ENCODE data around the gene ALDH3B2.
A peak's percentile ranks its signal among the peaks of the same experiment; 100 is the strongest.
"Not testable (repeated sequence)": the region's sequence is repeated elsewhere in the genome, so short reads cannot be mapped to it uniquely, and the experiment has no call there.

Gene ALDH3B2, protein sequence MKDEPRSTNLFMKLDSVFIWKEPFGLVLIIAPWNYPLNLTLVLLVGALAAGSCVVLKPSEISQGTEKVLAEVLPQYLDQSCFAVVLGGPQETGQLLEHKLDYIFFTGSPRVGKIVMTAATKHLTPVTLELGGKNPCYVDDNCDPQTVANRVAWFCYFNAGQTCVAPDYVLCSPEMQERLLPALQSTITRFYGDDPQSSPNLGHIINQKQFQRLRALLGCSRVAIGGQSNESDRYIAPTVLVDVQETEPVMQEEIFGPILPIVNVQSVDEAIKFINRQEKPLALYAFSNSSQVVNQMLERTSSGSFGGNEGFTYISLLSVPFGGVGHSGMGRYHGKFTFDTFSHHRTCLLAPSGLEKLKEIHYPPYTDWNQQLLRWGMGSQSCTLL

GRCh38 chr11:67674442-67674871 lies at the start of gene ALDH3B2:
Gene ALDH3B2 (minus strand): TSS chr11:67674623. CDS start chr11:67666935, 7,688 bp downstream.
- DNase-seq (ENCODE audit: low spot score), result no peak

DNA sequence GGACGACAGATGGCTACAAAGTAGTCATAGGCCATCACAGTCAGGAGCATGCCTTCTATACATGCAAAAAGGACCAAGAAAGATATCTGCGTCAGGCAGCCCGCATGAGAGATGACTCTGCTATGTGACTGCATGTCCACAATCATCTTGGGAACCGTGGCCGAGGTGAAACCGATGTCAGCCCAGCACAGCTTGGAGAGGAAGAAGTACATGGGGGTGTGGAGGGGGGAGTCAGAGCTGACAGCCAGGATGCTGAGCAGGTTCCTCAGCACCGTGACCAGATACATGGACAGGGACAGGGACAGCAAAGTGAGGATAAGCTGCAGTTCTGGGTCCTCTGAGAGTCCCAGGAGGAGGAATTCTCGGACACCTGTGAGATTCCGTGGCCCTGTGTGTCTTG lies 48.6 kb upstream of the ALDH3B2 start:
- DNase-seq (ENCODE audit: low spot score), result not testable (repeated sequence)

GRCh38 chr11:67716226-67716625 lies 41.8 kb upstream of the ALDH3B2 start:
- not testable (repeated sequence) for DNase-seq (ENCODE audit: low spot score)

DNA sequence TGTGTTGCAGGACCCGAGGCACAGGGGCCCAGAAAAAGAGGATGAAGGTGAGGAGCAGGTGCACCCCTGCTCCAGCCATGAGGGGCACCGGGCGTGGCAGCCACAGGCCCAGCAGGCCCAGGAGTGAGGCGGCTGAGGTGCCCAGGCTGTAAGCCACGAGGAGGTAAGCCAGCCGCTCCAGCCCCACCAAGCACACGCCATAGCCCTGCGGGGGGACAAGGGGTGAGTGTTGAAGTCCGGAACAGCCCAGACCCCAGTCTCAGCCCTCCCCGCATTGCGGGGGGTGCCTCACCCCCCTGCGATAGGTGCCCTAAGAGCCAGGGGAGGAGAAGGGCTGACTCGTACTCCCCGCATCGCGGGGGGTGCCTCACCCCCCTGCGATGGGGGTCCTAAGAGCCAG lies 41.4 kb upstream of the ALDH3B2 start:
- DNase-seq (ENCODE audit: low spot score), result not testable (repeated sequence)

DNA sequence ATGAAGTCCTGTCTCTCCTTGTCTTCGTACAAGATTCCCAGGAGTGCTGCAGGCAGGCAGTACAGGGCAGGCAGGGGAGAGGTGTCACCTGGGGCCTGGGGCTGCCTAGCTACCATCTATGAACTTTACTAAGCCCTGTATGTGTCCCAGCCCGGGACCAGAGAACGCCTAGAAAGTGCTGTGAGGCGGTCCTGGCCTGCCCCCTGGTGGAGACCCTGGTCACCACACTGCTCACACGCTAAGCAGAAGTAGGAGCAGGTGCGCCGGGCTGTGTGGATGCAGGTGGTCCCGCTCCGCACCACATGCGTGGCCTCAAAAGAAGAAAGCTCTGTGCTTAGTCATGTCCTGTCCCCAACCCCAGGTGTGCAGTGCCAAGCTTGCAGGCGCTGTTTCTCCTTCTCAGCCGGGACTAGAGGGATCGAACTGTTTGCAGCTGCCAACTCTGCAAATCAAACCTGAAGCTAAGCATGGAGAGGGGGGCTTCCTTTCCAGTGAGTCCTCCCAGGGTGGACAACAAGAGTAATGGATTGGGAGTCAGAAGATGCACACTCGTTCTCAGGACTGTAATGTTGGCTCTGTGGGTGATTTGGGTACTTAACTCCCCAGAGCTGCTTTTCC lies 39.6 kb upstream of the ALDH3B2 start:
- DNase-seq (ENCODE audit: low spot score), result not testable (repeated sequence)

DNA sequence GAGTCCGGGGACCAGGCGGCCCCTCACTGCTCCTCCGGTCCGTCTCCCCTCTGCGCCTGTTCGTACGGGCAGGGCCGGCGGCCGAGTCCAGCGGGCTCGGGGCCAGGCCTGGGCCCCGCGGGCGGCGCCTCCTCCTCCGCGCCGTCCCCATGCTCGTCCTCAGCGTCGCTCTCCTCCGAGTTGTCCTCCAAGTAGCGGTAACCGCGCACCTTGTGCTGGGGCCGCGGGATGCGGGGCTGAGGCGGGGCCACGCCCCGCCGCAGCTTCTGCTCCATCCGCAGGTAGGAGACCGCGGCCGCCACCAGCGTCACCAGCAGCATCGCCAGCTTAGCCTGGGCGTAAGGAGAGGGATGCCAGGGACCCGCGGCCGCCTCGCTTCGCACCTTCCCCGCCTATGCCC lies 37.3 kb upstream of the ALDH3B2 start:
- DNase-seq (ENCODE audit: low spot score), result not testable (repeated sequence)

GRCh38 chr11:67711212-67711611 lies 36.8 kb upstream of the ALDH3B2 start:
- DNase-seq (ENCODE audit: low spot score), result not testable (repeated sequence)

- not testable (repeated sequence) for DNase-seq (ENCODE audit: low spot score)
These were observed 35.4 kb upstream of the ALDH3B2 start for GRCh38 chr11:67709806-67710205.

DNA sequence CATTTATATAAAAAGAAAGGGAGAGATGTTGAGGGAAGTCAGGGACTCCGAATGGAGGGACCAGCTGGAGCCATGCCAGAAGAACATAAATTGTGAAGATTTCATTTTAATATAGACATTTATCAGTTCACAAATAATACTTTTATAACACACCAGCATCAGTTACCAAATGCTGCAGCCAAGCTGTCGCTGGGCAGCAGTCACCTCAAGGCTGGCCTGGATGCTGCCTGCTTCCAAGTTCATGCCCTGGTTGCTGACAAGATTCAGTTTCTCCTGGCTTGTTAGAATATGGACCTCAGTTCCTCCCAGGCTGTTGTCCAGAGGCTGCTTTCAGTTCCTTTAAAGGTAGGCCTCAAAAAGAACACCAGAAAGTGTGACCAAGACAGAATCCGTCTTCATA lies 30.8 kb upstream of the ALDH3B2 start:
- DNase-seq (ENCODE audit: low spot score), result peak; percentile 6

- no peak for DNase-seq (ENCODE audit: low spot score)
These were observed 30.1 kb upstream of the ALDH3B2 start for GRCh38 chr11:67704524-67704923.

DNA sequence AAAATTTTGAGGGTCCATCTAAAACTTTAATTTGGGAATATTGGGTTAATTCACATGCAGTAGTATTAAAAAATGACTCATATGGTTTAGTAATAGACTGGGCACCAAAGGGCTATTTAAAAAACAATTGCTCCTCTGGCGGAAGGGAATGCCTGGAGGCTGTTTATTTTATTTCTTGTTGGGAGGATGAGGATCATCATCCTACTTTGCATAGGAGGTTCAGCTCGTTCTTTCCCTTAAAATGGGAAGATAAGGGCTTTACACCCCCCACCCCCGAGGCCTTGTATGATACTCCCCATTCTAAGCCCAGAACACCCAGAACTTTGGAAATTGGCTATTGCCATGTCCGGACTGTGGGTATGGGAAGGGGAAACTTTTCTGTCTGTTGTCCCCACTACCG lies 29.3 kb upstream of the ALDH3B2 start:
- DNase-seq (ENCODE audit: low spot score), result not testable (repeated sequence)

- no peak for DNase-seq (ENCODE audit: low spot score)
These were observed 26.3 kb upstream of the ALDH3B2 start for GRCh38 chr11:67700548-67701262.

- DNase-seq (ENCODE audit: low spot score), result no peak
These were observed 25.7 kb upstream of the ALDH3B2 start for GRCh38 chr11:67700141-67700540.

DNA sequence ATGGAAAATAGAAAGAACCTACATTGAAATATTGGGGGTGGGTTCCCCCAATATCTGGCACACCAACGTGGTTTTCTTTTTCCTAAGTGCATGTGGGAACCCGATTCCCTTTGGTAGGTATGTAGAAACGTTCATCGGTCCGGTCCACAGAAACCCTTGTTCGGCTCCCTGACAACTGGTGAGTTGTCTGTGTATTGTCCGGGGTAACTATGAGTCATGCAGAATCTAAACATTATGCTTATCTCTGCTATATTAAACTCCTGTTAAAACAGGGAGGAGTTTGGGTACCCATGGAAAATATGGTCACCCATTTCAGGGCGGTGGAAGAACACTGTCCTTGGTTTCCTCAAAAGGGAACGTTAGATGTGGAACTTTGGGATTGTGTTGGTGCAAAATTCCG lies 25.1 kb upstream of the ALDH3B2 start:
- no peak for DNase-seq (ENCODE audit: low spot score)

- DNase-seq (ENCODE audit: low spot score), result no peak
These were observed 23.8 kb upstream of the ALDH3B2 start for GRCh38 chr11:67698247-67698646.

DNA sequence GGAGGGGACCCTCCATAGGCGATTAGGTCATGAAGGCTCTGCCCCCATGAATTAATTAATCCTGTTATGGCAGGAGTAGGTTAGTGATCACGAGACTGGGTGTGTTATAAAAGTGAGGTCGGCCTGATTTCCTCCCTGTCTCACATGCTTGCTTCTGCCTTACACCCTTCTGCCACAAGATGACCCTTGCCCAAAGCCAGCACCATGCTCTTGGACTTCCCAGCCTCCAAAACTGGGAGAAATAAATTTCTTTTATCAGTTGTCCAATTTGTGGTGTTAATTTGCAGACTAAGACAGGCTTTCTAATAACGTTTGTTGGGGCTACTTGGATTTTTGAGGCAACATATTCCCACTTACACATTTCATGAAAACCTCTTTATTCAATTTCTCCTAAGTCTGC lies 23.4 kb upstream of the ALDH3B2 start:
- no peak for DNase-seq (ENCODE audit: low spot score)

- no peak for DNase-seq (ENCODE audit: low spot score)
These were observed 22.6 kb upstream of the ALDH3B2 start for GRCh38 chr11:67696998-67697397.

DNA sequence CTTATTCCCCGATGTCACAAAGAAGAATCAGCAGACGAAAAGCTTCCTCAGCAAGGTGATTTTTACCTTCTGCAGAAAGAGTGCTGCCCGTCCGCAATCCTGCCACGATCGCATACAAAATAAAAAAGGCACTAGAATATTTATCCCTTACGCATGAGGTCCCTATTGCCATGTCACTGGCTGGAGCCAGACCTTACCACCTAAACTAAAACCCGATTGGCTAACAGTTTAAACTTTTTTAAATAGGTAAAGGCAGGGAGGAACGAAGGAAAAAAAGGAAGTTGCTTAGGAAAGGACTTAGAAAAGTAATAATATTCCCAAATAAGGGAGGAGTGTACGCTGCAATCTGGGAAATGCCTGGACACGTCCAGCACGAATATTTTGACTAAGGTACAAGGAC lies 21.2 kb upstream of the ALDH3B2 start:
- DNase-seq (ENCODE audit: low spot score), result no peak

- no peak for DNase-seq (ENCODE audit: low spot score)
These were observed 20.6 kb upstream of the ALDH3B2 start for GRCh38 chr11:67694875-67695555.

- DNase-seq (ENCODE audit: low spot score), result no peak
These were observed 16.7 kb upstream of the ALDH3B2 start for GRCh38 chr11:67691149-67691548.

- no peak for DNase-seq (ENCODE audit: low spot score)
These were observed 14.8 kb upstream of the ALDH3B2 start for GRCh38 chr11:67689178-67689577.

DNA sequence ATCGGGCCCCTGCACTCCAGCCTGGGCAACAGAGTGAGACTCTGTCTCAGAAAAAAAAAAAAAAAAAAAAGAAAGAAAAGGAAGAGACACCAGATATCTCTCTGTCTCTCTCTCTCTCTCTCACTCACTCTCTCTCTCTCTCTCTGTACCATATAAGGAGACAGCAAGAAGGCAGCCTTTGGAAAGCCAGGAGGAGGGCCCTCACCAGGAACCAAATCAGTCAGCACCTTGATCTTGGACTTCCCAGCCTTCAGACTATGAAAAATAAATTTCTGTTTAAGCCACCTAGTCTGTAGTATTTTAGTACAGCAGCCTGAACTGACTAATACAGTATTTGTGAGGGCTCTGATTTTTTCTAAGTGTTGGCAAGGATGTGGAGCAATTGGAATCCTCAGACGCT lies 13.6 kb upstream of the ALDH3B2 start:
- DNase-seq (ENCODE audit: low spot score), result no peak

Measured in globus pallidus (tissue), 1 donor.